Measurements from ENCODE around the gene GLI3. TPM values are rescaled to one million over a fixed set of nuclear protein-coding genes. Genes with fewer than 3 reads are reported as not detected.

The GLI3 gene
- total and polyA plus RNA-seq, 2 of the 8 experiments (the other 6 are each of a cell fraction or from before 2014, with no cell fraction given) = 8.0 to 31.1 TPM

- Histone ChIP-seq H2BK20ac (ENCODE audit: low read length) (no peak overlapping the region), H3K27ac (ENCODE audit: low read depth, low read length) (no peak overlapping the region)
- CTCF ChIA-PET (ENCODE audit: partially characterized antibody) = interaction anchor here (1.3 to 1.4 kb wide), 3 partner anchors 15 to 41 kb away, joined by 3 to 4 read pairs (median 3); no protein-coding TSS in a partner anchor
These were observed 101.3 kb downstream of the GLI3 start for GRCh38 chr7:42135728-42136127.

More at GRCh38 chr7:42135728-42136127, 101.3 kb downstream of the GLI3 start:
- no peak overlapping the region for H2BK5ac ChIP-seq (ENCODE audit: low read depth, low read length)
- H3K4me2 ChIP-seq (ENCODE audit: insufficient read depth in 1 of 2, low read depth in 2 of 2, low read length in 2 of 2) = no peak overlapping the region
- H3K27me3 ChIP-seq (replicated peaks in 1 of 4; ENCODE audit: control insufficient read depth in 3 of 4, extremely low read depth in 1 of 4, insufficient read depth in 3 of 4, low read length in 3 of 4) = no peaks in the 10 kb centered on the region
- peaks cover 0 to 7% of the 10 kb centered on the region in 2 experiments; a peak in 1 of 4 replicates for H3K79me2 ChIP-seq (ENCODE audit: control insufficient read depth in 1 of 2, insufficient read depth in 2 of 2, low read length in 2 of 2)
- FAIRE-seq = no peak
- 83% methylated on average over 1 of the region's 1 CpG; no CpG with 5 or more reads in 1 of the 2 experiments for WGBS, 2 experiments (ENCODE audit: extremely low coverage in 1 of 2, insufficient coverage in 1 of 2, insufficient read length in 1 of 2, insufficient replicate concordance in 2 of 2, low coverage in 1 of 2, low lambda C conversion rate in 2 of 2, missing lambda C conversion rate in 1 of 2)
- peaks cover 2% of the 10 kb centered on the region; the same call in 1 of the 2 replicates for H3K23me2 ChIP-seq (ENCODE audit: low read depth, low read length)
- H3K9me3 ChIP-seq (ENCODE audit: insufficient read depth in 2 of 2, low read depth in 1 of 2, low read length in 1 of 2) = no peaks in the 10 kb centered on the region
- peaks cover 2 to 5% of the 10 kb centered on the region in 2 experiments for H4K20me1 ChIP-seq (replicated peaks in 1 of 2; ENCODE audit: control insufficient read depth in 1 of 2, insufficient read depth in 2 of 2, low read length in 2 of 2)
- H2AFZ ChIP-seq (ENCODE audit: low read length) = no peak overlapping the region
- peaks cover 2 to 17% (median 7%) of the 10 kb centered on the region in 4 experiments; a peak in 4 of 7 replicates for H3K4me1 ChIP-seq (replicated peaks in 1 of 4; ENCODE audit: control insufficient read depth in 3 of 4, insufficient read depth in 4 of 4, low read length in 3 of 4)
- H3K9ac ChIP-seq (replicated peaks in 1 of 4; ENCODE audit: extremely low read depth in 1 of 4, low read depth in 3 of 4, low read length in 3 of 4) = no peak overlapping the region
- no peak for TF ChIP-seq USF2 (IDR thresholded peaks at IDR 0.05; ENCODE audit: low read length)
- TF ChIP-seq RAD21 (IDR thresholded peaks at IDR 0.05 in 1 of 2, conservative IDR thresholded peaks at IDR 0.05 in 1 of 2; ENCODE audit: low read depth in 2 of 2, low read length in 2 of 2) = no peak
- TF ChIP-seq KDM4A (IDR thresholded peaks at IDR 0.05; ENCODE audit: low read depth, low read length, severe bottlenecking) = no peak
- TF ChIP-seq RNF2 (IDR thresholded peaks at IDR 0.05; ENCODE audit: borderline replicate concordance, low read depth, low read length, missing control alignments, poor library complexity, severe bottlenecking) = no peak
- TF ChIP-seq SP1 (IDR thresholded peaks at IDR 0.05; ENCODE audit: low read depth, low read length) = no peak
- DNase-seq (ENCODE audit: low read depth in 1 of 2, low spot score in 2 of 2) = no peak
- H3K18ac ChIP-seq (ENCODE audit: extremely low read depth, low read length) = no peak overlapping the region
- H3K36me3 ChIP-seq (ENCODE audit: control insufficient read depth in 2 of 4, insufficient read depth in 4 of 4, low read length in 3 of 4) = no peaks in the 10 kb centered on the region
- no peak overlapping the region for H3K14ac ChIP-seq (ENCODE audit: insufficient read length)
- no peak overlapping the region for H2AK5ac ChIP-seq (ENCODE audit: low read depth, low read length)
- no peak overlapping the region for H3K23ac ChIP-seq (ENCODE audit: insufficient read length)
- no peak overlapping the region for H2BK12ac ChIP-seq (ENCODE audit: low read depth, low read length)
- H4K91ac ChIP-seq (replicated peaks; ENCODE audit: insufficient read length, low read length) = no peak overlapping the region
- no peak overlapping the region for H2BK120ac ChIP-seq (replicated peaks; ENCODE audit: low read depth, low read length)
- H4K8ac ChIP-seq (ENCODE audit: extremely low read depth, insufficient read depth, low read length) = no peak overlapping the region
- H4K5ac ChIP-seq (ENCODE audit: insufficient read length, low read depth, low read length) = no peak overlapping the region
- POLR2A ChIA-PET (ENCODE audit: partially characterized antibody) = no interaction called here
- no peak overlapping the region for H3K4ac ChIP-seq (replicated peaks; ENCODE audit: insufficient read length, low read depth, low read length)
- peaks cover 5% of the 10 kb centered on the region; the same call in 1 of the 2 replicates for H3K79me1 ChIP-seq (ENCODE audit: low read depth, low read length)
- no peak overlapping the region for H3K56ac ChIP-seq (replicated peaks; ENCODE audit: insufficient read length, low read depth, low read length)
- no peak overlapping the region for H3K4me3 ChIP-seq (ENCODE audit: extremely low read depth in 1 of 4, insufficient read depth in 2 of 4, low read depth in 3 of 4, low read length in 4 of 4)
- H2BK15ac ChIP-seq (ENCODE audit: low read length) = no peak overlapping the region
